Pulmonary artery endothelial cell (primary cell): ENCODE measurements around the gene TPSG1. TPM values are rescaled to one million over a fixed set of nuclear protein-coding genes. Genes with fewer than 3 reads are reported as not detected.
"Not testable (repeated sequence)": the region's sequence is repeated elsewhere in the genome, so short reads cannot be mapped to it uniquely, and the experiment has no call there.

ENCODE experiments used
- DNase-seq: peaks from one replicate; pipeline ENCODE4 v3.0.0-alpha.2; 2011; ENCODE audit warnings: low read depth, low spot score
- total RNA-seq: library from RNA; depleted of rRNA; stranded (reverse); fragments of >200 nt; gene quantifications from 2 replicates; pipeline ENCODE4 v1.2.3, GENCODE V29; 2014

Gene TPSG1
- total RNA-seq, 1 donor from 2014 or later: not detected

- DNase-seq: not testable (repeated sequence)
These were observed 5.6 kb upstream of the TPSG1 start for GRCh38 chr16:1230471-1231212.

GRCh38 chr16:1230084-1230470 is 5.0 kb upstream of the TPSG1 start, which contains the start of gene TPSB2:
Gene TPSB2, minus strand, starts transcription at chr16:1230184. Its CDS starts 233 bp downstream, at chr16:1229951.
- not testable (repeated sequence) for DNase-seq

DNA sequence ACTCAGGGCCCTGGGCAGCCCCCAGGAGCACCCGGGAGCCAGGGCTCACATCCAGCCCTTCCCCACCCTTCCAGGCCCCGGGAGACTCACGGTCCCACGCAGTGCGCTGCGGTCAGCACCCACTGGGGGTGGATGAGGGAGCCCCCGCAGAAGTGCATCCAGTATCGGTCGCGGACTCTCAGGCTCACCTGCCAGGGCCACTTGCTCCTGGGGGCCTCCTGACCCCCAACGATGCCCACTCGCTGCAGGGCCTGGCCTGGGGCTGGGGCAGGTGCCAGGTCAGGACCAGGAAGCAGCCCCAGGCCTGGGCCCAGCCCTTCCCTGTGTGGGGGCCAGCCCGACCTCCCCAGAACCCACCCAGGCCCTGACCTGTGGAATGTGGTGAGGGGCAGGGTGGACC is 4.4 kb upstream of the TPSG1 start:
- not testable (repeated sequence) for DNase-seq

- not testable (repeated sequence) for DNase-seq
These were observed 3.2 kb upstream of the TPSG1 start for GRCh38 chr16:1228227-1228626.

GRCh38 chr16:1226692-1227091 is 1.6 kb upstream of the TPSG1 start:
- not testable (repeated sequence) for DNase-seq

DNA sequence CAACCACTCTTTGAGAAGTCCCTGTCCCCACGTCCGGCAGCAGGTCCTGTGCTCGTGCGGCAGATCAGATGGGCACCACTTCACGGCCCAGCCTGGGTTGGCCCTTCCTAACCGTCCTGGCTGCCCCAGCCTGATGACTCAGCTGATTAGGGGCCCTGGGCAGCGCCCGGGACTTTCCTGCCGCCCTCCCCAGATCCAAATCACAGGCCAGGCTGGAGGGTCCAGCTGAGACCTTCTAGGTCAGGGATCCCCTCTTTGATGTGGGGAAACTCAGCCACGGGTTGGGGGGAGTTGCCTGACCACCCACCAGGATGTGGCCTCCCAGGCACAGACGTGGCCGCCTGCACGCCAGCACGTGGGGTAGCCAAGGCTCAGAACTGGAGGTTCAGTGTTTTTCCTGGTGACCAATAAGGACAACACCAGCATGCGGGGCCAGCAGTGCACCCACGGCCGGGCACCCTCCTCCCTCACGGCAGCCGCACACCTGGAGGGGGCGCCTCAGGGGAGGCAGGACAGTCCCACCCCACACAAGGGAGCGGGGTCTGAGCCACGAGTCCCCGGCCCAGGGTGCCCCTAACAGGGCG is 752 bp upstream of the TPSG1 start:
- not testable (repeated sequence) for DNase-seq

DNA sequence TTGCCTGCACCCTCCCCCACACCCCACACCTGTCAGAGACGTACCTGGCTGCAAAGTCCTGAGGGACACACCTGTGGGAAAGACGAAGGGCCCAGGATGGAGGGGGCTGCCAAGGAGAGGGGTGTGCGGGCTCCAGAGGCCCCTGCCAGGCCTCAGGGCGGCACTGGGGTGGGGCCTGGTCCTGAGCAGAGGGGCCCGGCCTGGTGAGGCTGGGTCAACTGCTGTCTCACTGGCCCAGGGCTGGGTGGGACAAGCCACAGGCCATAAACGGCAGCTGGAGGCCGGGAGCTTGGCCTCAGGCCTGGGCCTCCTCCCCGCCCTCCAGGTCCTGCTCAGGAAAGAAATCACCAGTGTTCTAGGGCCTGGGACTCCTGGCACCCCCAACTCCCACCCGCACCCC is 510 bp downstream of the TPSG1 start:
- no peak for DNase-seq

DNA sequence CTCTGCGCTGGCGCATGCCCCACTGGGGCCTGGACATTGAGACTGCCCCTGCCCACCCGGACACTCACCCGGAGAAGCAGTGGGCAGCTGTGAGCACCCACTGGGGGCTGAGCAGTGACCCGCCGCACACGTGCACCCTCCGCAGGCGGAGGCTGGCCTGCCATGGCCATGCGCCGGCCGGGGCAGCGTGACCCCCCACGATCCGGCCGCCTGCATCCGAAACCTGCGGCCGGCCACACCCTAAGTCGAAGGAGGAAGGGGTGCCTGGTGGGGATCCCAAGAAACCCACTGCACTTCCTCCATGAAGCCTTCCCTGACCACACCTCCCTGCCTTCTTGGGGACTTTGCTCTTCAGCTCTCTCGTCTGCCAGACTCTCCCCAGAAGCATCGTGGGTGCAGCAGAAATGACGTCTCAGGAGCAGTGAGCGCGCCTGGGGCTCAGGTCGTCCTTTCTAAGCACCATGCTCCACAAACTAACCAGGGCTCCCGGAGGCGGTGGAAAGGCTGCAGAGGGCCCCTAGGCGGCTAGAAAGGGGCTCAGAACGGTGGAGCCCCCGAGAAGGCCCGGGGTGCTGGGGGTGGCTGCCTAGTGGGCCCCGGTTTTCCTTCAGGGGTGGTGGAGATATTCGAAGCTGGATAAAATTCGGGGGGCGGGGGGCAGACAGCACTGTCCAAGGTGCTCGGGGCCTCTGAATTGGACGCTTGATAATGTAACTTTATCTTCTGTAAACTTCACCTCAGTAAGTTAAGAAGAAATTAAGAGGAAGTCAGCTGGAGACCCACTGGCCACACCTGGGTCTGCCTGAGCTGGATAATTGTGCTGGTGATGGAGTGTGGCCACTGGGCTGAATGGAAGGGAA is 1.5 kb downstream of the TPSG1 start:
- DNase-seq: no peak

GRCh38 chr16:1222553-1223354 is 2.3 kb downstream of the TPSG1 start:
- DNase-seq: no peak

DNA sequence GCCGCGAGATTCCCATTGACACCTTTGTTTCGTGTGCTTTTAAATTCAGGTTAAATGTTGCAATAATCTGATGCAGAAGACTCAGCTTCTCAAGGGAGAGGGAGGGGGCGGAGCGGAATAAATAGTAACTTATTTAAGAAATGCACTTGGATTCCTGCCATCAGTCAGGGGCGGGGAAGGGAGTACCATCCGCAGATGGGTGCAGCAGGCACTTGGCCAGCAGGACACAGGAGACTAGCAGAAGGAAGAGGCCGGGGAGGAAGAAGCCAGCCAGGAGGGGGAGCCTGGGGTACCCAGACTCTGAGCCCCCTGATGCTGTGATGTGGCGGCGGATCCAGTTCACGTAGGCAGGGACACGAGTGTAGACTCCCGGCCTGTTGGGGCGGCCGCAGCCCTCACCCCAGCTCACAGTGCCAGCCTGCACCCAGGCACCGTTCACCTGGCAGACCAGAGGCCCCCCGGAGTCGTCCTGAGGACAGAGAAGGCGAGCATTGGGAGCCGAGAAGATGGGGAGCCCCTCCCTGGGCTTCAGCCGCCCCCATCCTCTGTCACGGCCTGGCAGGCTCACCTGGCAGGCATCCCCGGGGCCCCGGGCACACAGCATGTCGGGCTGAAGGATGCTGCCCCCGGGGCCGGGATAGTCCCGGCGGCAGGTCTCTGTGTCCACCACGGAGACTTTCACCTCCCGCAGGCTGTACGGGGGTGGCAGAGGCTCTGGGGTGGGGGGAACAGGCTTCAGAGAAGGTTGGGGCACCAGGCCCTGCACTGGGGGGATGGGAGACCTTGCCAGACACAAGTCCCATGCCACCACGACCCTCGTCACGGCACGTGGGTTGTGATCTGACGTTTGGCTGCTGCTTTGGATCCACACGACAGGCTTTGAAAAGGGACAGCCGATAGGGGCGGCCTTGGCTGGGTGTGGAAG is 3.2 kb downstream of the TPSG1 start:
- DNase-seq: no peak

DNA sequence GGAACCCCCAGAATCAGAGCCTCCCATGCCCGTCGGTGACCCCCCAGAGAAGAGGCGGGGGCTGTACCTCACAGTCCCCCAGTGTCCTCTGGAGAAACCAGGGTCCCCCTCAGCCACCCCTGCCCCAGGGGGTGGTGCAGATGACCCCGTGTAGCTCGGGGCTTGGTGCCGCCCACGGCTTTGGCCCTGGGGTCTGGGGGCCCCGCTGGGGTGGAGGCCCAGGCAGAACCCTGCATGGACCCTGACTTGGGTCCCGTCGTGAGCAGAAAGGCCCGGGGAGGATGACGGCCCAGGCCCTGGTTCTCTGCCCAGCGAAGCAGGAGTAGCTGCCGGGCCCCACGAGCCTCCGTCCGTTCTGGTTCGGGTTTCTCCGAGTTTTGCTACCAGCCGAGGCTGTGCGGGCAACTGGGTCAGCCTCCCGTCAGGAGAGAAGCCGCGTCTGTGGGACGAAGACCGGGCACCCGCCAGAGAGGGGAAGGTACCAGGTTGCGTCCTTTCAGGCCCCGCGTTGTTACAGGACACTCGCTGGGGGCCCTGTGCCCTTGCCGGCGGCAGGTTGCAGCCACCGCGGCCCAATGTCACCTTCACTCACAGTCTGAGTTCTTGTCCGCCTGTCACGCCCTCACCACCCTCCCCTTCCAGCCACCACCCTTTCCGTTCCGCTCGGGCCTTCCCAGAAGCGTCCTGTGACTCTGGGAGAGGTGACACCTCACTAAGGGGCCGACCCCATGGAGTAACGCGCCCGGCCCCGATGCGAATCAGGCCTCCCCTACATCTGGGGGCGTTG is 4.0 kb downstream of the TPSG1 start:
- DNase-seq: no peak

GRCh38 chr16:1220098-1220728 is 4.9 kb downstream of the TPSG1 start:
- DNase-seq: no peak

- no peak for DNase-seq
These were observed 6.0 kb downstream of the TPSG1 start for GRCh38 chr16:1218930-1219611.

DNA sequence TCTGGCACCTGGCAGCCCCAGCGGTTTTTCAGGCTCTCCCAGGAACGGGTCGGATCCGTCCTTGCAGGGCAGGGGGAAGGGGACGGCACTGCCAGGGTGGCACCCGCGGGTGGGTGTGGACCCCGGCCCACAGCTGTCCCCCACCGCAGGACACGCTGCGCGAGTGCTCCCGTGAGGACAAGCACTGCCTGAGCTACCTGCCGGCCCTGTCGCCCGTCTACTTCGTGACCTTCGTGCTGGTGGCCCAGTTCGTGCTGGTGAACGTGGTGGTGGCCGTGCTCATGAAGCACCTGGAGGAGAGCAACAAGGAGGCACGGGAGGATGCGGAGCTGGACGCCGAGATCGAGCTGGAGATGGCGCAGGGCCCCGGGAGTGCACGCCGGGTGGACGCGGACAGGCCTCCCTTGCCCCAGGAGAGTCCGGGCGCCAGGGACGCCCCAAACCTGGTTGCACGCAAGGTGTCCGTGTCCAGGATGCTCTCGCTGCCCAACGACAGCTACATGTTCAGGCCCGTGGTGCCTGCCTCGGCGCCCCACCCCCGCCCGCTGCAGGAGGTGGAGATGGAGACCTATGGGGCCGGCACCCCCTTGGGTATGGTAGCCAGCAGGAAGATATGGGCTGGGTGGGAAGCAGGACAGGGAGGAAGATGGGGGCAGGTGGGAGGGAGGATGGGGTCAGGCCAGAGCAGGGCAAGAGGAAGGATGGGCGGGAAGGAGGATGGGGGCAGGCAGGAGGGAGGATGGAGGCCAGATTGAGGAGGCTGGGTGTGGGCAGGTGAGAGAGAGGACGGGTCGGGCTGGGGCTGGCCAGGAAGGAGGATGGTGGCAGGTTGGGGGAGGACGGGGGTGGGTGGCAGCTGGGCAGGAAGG is 6.8 kb downstream of the TPSG1 start:
- DNase-seq: no peak

GRCh38 chr16:1217526-1217925 is 7.5 kb downstream of the TPSG1 start:
- DNase-seq: no peak

- DNase-seq: no peak
These were observed 8.2 kb downstream of the TPSG1 start for GRCh38 chr16:1216681-1217400.

DNA sequence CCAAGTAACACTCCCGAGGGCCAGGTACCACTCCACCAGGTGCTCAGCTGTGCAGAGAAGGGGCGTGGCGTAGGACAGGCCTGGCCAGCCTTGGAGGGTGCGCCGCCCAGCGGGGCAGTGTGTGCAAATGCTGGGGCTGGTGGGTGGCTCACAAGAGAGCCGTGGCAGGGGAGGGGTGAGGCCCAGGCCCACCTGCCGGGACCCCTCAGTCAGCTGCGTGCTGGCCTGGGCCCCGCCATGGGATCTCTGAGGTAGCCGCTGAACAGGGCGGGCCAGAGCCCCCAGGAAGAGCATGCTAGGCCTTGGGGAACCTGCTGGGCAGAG is 8.8 kb downstream of the TPSG1 start:
- no peak for DNase-seq
